Activated naive CD4-positive, alpha-beta T cell (primary cell): ENCODE data around the gene NTM.

Experiments used
- DNase-seq, 4 experiments: peaks; one replicate each; lab custom pipeline; 2025; lab: John Stamatoyannopoulos, UW

The NTM gene

DNA sequence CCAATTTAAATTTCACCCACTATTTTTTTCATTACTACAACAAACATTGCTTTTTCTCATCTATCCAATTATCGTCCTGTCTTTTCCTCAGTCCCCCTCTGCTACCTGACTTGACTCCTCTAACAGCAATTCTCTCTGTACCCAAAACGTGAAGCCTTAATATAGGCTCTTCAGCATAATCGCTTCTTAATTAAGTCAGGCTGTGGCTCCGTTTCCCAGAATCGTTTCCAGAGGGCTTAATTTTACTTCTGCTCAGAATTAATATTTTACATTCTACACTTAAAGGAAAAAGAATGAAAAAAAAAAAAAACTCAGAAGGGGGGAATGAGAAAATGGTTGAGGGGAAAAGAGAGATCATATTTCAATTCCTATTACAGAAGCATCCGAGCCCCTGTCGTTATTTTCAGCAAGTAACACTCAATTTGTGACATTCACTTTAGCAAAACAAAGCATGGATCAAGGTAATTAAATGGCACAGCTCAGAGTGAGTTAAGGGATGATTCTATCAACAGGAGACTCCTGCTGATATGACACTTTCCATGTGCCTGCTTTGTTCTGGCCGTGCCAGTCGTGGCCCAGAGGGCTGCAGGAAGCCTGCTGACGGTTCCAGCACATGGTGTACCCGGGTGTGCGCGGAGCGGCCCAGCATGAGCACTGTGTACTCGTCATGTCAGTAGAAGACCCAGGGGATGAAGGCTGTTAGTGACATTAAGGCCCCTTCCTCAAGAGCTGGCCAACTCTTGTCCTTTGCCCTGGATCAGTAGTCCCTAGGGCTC lies 272.5 kb downstream of the NTM start:
- no peak for DNase-seq

DNA sequence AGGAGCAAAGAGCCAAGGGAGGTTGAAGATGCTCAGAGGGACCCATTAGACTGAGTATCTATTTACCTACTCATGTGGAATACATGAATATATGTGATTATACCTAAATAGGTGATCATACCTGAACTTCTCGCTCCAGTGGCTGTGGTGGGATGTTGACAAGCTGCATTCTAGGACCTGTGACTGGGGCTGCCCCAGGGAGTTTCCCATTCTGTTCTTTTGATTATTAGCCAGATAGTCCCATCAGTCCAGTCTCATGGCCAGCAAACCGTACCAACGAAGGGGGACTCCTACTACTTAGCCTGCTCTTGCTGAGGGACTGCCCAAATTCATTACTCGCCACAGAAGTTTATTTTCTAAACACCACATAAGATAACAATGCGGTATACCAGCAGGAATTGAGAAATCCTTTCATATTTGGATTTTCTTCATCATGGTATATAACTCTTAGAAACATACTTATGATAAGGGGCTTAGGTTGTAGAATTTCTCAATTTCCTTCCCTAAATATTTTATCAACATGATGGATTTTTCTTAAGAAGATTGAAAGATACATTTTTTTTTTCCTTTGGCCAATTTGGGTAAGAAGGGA lies 273.9 kb downstream of the NTM start:
- no peak for DNase-seq

DNA sequence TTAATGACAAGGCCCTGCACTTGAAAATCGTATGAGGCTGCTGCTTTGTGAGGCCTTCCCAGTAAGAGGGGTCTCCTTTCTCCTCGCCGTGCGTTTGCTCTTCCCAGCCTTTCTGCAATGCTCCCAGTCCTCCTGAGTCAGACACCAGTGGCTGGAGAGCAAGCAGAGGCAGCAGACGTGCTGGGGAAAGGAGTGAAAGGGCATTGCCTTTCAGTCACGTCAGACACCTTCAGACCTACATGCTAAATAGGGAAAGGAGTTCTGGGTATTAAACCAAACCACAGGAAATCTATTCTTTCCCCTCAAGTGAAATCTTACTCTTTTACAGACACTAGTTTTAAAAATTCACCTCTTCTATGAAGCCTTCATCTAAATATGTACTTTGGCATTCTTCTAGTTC lies 274.8 kb downstream of the NTM start:
- DNase-seq = no peak

- no peak for DNase-seq
Measured at GRCh38 chr11:131649856-131650255, 279.4 kb downstream of the NTM start.

DNA sequence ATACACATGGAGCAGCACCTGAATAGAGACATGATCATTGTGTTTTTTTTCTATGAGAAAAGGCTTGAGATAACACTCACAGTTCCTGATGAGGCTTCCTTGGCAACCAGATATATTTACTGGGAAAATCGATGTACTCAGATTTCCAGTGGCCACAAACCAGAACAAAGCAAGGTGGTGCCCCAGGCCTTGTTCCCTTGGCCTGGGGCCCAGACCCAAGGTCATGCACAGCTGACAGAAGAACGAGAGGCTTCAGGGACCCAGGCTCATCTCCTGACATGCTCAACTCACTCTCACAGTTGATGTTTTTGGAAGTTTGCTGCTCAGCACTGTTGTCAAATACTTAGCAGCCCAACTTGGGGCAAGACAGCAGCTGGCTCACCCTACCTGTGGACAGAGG lies 281.8 kb downstream of the NTM start:
- DNase-seq = no peak

- no peak for DNase-seq
Measured at GRCh38 chr11:131653260-131653659, 282.8 kb downstream of the NTM start.

DNA sequence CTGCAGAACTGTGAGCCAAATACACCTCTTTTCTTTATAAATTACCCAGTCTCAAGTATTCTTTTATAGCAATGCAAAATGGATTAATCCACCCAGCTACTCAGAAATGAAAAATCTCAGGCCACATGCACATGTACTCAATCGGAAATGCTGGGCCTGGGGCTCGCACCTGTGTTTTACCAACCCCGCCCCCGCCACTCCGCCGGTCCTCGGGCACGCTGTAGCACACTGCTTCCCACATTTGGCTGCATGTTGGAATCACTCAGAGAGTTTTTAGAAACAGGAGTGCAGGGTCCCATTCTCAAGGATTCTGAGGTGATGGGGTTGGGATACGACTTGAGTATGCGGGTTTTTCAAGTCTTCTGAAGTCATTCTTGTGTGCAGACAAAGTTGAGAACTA lies 284.4 kb downstream of the NTM start:
- no peak for DNase-seq

DNA sequence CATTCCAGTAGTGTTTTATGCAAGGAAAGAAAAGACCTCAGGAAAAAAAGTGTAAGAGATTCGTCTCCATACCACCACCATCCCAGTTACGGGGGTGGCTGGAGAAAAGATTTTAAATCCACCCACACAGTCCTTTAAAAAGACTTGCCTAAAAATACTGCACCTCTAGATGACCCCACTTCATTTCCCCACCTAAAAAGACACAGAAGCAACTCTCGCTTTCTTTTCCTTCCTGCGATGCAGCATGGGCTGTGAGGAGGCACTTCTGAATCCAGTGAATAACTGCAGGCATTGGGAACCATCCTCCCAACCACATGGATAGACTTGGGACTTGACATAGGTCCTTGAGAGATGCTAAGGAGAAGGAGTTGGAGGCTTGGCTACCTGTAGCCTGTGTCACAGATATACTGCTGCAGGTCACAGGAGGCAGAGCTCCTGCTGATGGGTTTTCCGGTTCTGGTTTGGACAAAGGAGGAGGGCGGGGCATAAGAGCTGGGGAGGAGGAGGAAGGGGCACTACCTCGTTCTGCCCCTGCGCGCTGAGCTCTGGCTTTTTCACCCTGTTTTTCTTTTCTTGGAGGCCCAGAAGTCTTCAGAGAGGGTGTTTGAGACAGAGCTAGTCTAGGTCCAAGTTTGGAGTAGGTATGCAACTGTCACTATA lies 285.9 kb downstream of the NTM start:
- DNase-seq = no peak

GRCh38 chr11:131656839-131657211 lies 286.4 kb downstream of the NTM start:
- no peak for DNase-seq

DNA sequence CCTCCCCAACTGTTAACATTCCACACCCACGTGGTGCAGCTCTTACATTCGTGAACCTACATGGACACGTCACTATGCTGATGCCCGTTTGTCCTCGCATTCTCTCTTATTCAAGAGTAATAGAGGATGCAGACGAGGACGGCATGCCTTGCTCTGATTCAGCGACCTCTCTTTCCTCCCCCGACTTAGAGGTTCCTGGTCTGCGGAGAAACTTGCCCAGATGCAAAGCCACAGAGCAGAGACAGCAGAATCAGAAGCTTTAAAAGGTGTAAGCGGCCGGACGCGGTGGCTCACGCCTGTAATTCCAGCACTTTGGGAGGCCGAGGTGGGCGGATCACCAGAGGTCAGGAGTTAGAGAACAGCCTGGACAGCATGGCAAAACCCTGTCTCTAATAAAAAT lies 288.0 kb downstream of the NTM start:
- no peak for DNase-seq

DNA sequence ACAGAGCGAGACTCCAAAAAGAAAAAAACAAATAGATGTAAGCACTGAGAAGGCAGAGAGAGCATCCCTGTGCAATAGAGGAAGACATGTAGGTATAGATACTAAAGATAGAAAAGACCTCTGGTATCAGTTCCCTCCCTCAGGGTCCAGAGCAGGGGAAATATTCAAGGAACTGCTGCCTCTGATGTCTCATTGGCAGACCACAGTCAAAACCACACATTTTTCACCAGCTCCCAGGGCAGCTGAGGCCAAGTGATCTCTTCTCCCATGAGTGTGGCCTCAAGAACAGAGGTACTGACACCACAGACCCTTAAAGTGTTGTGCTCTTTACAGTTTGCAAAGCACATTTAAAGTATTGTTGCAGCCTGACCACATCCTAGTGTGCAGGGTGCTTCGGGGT lies 288.5 kb downstream of the NTM start:
- no peak for DNase-seq

- no peak for DNase-seq
Measured at GRCh38 chr11:131659931-131660330, 289.5 kb downstream of the NTM start.

DNA sequence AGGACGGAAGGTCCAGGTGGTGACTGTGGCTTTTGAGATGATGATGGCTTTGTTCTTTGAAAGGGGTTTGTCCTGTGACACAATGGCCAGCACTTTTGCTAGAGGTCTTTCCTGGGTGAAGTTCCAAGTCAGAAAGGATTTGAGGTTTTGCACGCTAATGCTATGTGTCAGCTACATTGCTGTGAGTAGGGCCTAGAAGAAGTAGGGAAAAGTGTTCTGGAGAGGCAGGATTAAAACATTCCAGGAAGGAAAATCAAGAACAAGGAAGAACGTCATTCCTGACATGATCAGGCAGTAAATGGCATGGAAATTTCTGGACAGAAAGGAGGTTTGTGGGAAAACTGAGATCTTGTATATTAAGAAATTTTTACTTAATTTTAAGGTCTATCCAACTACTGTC lies 290.7 kb downstream of the NTM start:
- no peak for DNase-seq

DNA sequence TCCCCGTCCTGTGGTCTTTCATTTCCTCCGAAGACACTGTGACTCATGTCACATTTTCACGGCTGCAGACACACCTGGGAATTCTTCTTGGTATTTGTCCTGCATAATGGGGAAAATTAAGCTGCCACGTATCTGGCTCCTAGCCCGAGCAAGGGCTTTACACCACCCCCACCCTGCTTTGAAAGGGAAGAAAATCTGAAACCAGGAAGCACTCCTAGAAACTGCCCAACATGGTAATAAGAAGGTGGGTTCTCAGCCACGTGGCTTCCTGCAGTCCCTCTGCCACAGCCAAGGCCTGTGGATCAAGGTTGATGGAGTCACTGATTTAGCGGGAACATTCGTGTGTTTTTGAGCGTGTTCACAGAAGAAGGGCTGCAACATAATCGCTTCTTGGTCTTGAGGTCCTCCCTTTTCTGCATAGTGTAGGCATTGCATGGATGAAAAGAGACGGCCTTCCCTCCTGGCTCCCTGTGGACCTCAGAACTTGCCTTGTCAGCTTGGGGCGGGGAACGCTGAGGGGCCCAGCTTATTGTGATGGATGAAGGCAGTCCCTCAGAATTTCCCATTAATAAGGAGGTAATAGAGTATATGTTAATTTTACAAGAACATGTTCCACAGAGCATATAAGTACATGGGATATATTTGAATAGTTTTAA lies 292.0 kb downstream of the NTM start:
- no peak for DNase-seq

DNA sequence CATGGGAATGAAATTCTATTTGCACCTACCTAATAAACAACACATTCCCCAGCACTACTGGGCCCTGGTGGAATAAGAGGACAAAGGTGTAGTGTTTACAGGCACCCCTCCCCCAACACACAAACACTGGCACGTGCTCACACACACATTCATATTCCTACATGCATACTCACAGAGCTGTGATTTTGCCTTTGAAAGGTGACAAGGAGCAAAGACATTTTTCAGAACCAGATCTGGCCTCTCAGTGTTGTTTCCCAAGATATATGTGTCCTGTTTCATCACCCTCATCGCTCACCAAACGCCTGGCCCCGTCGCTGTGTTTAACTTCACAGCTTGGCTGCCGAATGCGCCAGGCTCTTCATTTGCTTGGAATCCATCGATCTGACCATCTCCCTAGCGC lies 292.6 kb downstream of the NTM start:
- no peak for DNase-seq

DNA sequence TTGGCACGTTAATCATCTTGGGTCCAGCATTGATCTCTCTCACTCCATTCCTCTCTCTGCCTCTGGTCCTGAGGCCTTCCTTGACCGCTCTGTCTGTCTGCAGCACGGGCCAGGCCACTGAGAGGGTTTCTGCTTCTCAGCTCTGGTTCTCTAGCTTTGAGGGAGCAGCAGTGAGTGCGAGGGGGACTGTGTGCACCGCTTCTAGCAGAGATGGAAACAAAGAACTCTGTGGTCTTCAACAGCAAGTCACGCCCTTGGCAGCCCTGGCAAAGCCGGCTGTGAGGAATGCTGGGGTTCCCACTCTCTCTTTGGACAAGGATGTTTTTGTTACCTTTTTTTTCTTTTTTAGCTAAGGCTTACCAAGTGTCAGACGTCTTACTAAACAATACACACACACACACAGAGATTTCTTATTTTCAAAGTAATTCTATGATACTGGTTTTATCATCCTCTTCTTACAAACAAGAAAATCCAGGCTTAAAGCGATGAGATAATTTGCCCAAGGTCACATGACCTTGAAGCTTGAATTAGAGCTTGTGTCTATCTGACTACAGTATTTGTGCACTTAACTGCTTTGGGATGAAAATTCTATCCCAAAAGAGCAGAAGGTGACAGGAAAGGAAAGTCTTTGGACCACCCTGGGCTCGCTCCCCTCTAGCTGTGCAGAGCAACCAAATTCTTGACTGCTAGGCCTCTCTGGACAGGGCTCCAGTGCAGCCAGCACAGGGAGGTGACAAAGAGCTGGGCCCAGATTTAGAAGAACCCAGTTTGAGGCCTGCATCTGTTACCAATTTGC lies 293.2 kb downstream of the NTM start:
- no peak for DNase-seq

DNA sequence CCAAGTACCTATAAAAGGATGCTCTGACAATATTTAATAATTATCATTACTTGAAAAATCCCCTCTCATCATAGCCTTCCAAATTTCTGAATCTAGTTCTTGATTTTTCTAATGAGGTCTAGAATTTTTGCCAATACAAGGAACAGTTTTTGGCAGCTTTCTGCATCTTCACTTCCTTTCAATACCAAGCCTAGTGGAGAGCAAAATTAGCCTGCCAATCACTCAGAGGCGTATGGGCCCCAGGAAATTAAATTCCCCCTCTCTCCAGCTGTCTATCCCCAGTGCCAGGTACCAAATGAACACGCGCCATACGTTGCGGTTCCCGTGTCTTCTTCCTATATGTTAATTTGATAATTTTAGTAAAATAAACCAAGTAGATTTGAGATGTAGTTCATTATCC lies 293.9 kb downstream of the NTM start:
- no peak for DNase-seq

- no peak for DNase-seq
Measured at GRCh38 chr11:131664816-131665215, 294.4 kb downstream of the NTM start.

- DNase-seq = no peak
Measured at GRCh38 chr11:131665344-131665968, 295.0 kb downstream of the NTM start.

GRCh38 chr11:131666006-131666405 lies 295.6 kb downstream of the NTM start:
- no peak for DNase-seq

- DNase-seq = no peak
Measured at GRCh38 chr11:131666617-131667016, 296.2 kb downstream of the NTM start.

DNA sequence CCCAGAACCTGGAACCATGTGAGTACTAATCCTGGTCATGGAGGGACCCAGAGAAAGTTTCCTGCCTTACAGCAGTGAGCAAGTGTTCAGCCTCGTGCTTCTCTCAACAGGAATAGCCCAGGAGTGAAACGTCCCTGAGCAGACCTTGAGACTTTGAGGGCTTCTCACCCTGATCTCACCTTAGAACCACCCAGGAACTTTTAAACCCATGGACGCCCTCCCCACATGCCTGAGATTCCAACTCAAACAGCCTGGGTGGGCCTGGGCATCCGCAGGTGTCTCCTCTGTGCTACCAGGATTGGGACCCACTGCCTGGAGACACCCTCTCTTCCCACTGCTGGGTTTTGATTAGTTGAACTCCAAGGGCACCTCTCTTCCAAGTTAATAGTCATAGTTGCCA lies 297.2 kb downstream of the NTM start:
- DNase-seq = no peak
